Gastroesophageal sphincter (tissue), 3 donors: ENCODE results near the gene MARVELD3.

Source experiments
- EP300 ChIP-seq: sonication (generic); formaldehyde crosslinking; IDR thresholded peaks from one replicate; pipeline ENCODE4 v1.6.1; 2017; ENCODE audit warnings: antibody characterized with exemption, mild to moderate bottlenecking
- POLR2A ChIP-seq, 2 donors: fragments of 450-650 bp; IDR thresholded peaks; one replicate each; pipeline ENCODE4 v1.6.1; 2017; ENCODE audit warnings: antibody characterized with exemption in 2 of 2, mild to moderate bottlenecking in 2 of 2, moderate library complexity in 1 of 2
- POLR2AphosphoS5 ChIP-seq: sonication (generic); formaldehyde crosslinking; IDR thresholded peaks from one replicate; pipeline ENCODE4 v1.6.1; 2017; ENCODE audit warnings: antibody characterized with exemption
- TF ChIP-seq, protein P1 (sequence below), 4 experiments: fragments of 200-600 bp in 2 of 4; fragments of 450-650 bp in 2 of 4; sonication (generic) in 1 of 4; IDR thresholded peaks; one replicate each; pipeline ENCODE4 v1.5.1; 2017 to 2019; ENCODE audit warnings: antibody characterized with exemption in 4 of 4, mild to moderate bottlenecking in 2 of 4, moderate library complexity in 2 of 4

DNA sequence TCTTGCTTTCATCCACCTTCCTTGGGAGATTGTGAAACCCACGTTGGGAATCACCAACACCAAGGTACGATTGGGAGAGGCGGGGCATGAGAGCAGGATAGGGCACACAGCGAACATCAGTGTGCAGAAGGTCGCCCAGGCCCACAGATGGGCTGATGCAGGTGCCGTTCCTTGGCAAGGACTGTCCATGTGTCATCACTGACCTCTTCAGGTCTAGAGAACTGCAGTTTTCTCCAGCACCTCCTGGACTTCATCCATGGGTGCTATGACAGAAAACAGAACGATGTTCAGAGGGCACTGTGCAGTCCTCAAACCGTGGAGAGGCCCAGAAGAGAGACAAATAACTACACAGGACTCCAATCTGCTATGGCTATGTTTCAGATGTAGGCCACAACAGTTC, 25.2 kb upstream of the MARVELD3 start:
- TF ChIP-seq, protein P1, sequence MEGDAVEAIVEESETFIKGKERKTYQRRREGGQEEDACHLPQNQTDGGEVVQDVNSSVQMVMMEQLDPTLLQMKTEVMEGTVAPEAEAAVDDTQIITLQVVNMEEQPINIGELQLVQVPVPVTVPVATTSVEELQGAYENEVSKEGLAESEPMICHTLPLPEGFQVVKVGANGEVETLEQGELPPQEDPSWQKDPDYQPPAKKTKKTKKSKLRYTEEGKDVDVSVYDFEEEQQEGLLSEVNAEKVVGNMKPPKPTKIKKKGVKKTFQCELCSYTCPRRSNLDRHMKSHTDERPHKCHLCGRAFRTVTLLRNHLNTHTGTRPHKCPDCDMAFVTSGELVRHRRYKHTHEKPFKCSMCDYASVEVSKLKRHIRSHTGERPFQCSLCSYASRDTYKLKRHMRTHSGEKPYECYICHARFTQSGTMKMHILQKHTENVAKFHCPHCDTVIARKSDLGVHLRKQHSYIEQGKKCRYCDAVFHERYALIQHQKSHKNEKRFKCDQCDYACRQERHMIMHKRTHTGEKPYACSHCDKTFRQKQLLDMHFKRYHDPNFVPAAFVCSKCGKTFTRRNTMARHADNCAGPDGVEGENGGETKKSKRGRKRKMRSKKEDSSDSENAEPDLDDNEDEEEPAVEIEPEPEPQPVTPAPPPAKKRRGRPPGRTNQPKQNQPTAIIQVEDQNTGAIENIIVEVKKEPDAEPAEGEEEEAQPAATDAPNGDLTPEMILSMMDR (IDR thresholded peaks at IDR 0.05), result no peak
- no peak for TF ChIP-seq POLR2A (IDR thresholded peaks at IDR 0.05)
- no peak for TF ChIP-seq EP300
- TF ChIP-seq POLR2AphosphoS5, result no peak
